Rectal smooth muscle tissue (tissue), 1 donor: Measurements from ENCODE around the gene DUSP14.

Source experiments
- H3K27ac ChIP-seq: one replicate; pipeline ENCODE4 v1.7.0; 2013; ENCODE audit warnings: low read depth, low read length, inconsistent platforms
- H3K27me3 ChIP-seq: one replicate; pipeline ENCODE4 v1.7.0; 2013; ENCODE audit warnings: low read length; ENCODE audit not compliant: control insufficient read depth, insufficient read depth
- H3K36me3 ChIP-seq: one replicate; pipeline ENCODE4 v1.7.0; 2013; ENCODE audit warnings: low read length; ENCODE audit not compliant: control insufficient read depth, insufficient read depth
- H3K4me1 ChIP-seq: one replicate; pipeline ENCODE4 v1.7.0; 2013; ENCODE audit warnings: low read length; ENCODE audit not compliant: control insufficient read depth, insufficient read depth
- H3K4me3 ChIP-seq: one replicate; pipeline ENCODE4 v1.7.0; 2013; ENCODE audit warnings: low read length
- H3K9ac ChIP-seq: one replicate; pipeline ENCODE4 v1.7.0; 2013; ENCODE audit warnings: low read length

The DUSP14 gene

DNA sequence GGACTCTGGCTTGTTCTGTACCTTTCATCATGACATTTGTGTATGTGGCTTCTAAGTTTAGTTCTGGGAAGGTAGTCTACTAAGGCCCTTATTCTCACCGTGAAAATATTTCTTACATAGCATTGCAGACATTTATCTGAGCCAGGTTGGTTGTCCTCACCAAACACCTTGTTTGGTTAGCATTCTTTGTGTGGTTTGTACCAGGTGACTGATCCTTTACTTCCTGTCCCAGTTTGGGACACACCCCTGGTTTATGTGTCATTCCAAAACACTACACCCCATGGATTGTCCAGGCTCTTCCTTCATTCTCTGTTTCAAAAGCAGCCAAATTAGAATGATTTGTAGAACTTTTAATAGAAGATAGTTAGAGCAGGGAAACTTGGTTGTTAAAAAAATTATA, 23.2 kb upstream of the DUSP14 start:
- Histone ChIP-seq H3K4me3 (no peak overlapping the region), H3K27me3 (no peaks in the 10 kb centered on the region), H3K27ac (no peak overlapping the region), H3K36me3 (peaks cover 15% of the 10 kb centered on the region), H3K4me1 (no peaks in the 10 kb centered on the region), H3K9ac (no peak overlapping the region)

DNA sequence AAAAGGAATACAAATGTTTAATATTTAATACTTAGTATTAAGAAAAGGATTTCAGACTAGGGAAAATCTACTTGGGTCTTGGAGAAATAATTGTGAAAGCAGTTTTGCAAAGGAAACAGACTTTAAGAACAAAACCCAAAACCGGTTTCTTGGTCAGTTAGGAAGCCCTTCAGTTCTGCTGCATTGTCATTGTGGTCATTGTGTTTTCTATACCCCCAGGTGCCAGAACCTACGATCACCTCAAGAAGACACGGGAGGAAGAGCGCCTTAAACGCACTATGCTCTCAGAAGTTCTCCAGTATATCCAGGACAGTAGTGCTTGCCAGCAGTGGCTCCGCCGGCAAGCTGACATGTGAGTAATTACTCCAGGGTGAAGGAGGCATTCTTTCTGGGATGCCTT, 19.5 kb upstream of the DUSP14 start:
- peaks cover 19% of the 10 kb centered on the region for H3K36me3 ChIP-seq
- H3K4me3 ChIP-seq: no peak overlapping the region
- no peaks in the 10 kb centered on the region for H3K27me3 ChIP-seq

DNA sequence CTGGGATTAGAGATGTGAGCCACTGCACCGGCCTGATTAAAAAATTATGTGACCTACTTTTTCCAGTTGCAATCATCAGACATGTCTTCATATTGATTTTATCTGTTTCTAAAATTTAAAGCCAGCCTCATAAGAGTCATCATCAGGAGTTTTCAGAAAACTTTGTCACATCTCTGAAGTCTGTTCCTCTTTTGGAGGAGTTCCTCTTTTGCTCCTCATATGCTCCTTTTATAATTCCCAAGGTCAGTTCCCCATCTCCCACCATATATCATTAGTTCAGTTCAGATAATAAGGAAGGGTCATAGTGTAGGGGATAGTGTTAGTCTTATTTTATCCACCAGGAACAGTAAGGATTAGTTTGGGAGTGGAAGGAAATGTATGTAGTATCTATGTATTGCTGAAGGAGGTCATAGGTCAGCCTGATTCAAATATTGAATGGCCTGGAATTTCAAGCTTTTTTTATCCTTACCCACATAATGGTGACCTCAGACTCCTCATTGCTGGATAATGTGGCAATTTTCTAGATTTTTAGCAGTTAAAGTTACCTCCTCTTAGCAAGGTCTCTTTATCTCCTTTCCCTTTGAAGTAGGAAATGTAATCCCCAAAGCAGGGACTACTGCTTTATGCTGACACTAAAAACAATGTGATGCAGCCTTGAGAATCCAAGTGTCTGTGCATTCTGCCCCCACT, 13.8 kb upstream of the DUSP14 start:
- no peaks in the 10 kb centered on the region for H3K4me1 ChIP-seq
- H3K4me3 ChIP-seq: no peak overlapping the region
- peaks cover 8% of the 10 kb centered on the region for H3K36me3 ChIP-seq
- H3K27ac ChIP-seq: no peak overlapping the region
- no peaks in the 10 kb centered on the region for H3K27me3 ChIP-seq
- H3K9ac ChIP-seq: no peak overlapping the region

More for the DNA sequence above, 19.5 kb upstream of the DUSP14 start:
- Histone ChIP-seq H3K4me1 (no peaks in the 10 kb centered on the region), H3K27ac (no peak overlapping the region), H3K9ac (no peak overlapping the region)

DNA sequence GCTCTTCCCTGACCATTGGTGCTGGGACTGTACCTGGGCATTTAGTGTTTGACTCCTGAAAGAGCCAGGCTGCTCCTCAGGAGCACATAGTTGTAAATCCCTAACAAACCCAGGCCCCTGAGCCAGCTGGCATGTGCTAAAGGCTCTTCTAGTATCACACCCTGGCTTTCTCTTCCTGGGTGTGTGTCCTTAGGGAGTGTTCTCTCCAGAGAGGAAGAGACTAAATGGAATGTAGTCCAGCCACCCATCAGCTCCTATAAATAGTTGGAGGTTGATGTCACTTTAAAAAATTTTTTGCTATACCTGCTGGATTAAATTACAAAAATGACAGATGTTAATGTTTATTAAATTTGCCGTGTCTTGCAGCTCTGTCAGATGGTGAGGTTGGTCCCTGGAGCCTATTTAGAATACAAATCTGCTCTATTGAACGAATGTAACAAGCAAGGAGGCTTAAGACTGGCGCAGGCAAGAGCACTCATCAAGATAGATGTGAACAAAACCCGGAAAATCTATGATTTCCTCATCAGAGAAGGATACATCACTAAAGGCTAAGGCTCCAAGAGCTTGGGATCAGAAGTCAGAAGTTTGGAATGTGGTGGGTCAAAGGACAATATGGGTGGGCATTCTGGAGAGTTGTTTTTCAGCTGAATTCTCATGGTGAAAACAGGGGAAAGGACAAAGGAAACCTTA, 13.1 kb upstream of the DUSP14 start:
- no peaks in the 10 kb centered on the region for H3K4me1 ChIP-seq
- no peak overlapping the region for H3K27ac ChIP-seq
- H3K9ac ChIP-seq: no peak overlapping the region
- H3K36me3 ChIP-seq: peaks cover 4% of the 10 kb centered on the region
- no peaks in the 10 kb centered on the region for H3K27me3 ChIP-seq
- no peak overlapping the region for H3K4me3 ChIP-seq

DNA sequence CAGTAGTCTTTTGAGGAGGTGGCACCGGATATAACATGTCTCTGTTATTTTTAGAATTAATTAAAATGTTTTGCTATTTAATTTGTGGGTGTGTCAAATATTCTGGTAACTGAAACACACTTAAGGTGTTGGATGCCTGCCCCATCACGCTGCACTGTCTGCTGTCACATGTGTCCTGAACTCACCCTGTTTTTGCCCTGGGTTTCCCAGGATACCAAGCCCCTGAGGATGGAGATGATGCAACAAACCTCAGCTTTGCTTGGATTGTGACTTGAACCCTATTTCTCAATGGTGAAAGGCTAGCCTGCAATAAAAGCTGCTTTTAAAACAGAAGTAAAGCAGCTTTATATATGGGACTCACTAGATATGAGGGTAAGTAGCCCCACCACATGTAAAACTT, 11.5 kb upstream of the DUSP14 start:
- Histone ChIP-seq H3K4me1 (no peaks in the 10 kb centered on the region), H3K27me3 (no peaks in the 10 kb centered on the region), H3K4me3 (no peak overlapping the region), H3K9ac (no peak overlapping the region), H3K27ac (no peak overlapping the region), H3K36me3 (peaks cover 4% of the 10 kb centered on the region)

DNA sequence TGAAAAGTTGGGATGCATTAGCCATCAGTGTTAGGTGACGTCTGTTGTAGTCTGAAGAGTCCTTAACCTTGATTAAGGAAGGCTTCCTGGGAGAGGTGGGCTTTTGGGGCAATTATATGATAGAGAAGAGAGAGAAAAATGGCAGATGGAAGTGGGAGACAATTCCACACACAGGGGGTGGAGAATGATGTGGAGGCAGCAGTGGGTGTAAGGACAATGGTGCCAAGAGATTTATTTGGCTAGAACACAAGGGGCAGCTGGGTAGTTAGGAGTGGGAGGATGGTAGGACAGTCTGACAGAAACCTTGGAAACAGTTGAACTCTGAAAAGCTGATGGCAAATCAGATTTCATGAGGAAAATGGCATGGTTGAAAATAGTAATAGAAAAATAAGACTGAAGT, 10.7 kb upstream of the DUSP14 start:
- Histone ChIP-seq H3K4me3 (no peak overlapping the region), H3K36me3 (peaks cover 4% of the 10 kb centered on the region), H3K9ac (no peak overlapping the region), H3K27ac (no peak overlapping the region), H3K4me1 (no peaks in the 10 kb centered on the region), H3K27me3 (no peaks in the 10 kb centered on the region)

DNA sequence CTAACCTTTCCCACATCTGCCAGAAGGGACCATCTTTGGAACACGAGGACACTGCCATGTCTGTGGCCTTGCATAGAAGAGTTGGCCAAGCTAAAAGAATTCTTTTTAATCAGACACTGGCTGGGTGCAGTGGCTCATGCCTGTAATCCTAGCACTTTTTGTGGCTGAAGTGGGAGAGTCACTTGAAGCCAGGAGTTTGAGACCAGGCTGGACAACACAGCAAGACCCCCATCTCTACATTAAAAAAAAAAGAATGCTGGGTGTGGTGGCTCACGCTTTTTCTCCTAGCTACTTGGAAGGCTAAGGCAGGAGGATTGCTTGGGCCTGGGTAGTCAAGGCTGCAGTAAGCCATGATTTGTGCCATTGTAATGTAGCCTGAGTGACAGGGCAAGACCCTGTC, 9.3 kb upstream of the DUSP14 start:
- H3K27me3 ChIP-seq: no peaks in the 10 kb centered on the region
- no peak overlapping the region for H3K4me3 ChIP-seq
- H3K36me3 ChIP-seq: no peaks in the 10 kb centered on the region
- H3K9ac ChIP-seq: no peak overlapping the region
- H3K4me1 ChIP-seq: no peaks in the 10 kb centered on the region
- no peak overlapping the region for H3K27ac ChIP-seq

DNA sequence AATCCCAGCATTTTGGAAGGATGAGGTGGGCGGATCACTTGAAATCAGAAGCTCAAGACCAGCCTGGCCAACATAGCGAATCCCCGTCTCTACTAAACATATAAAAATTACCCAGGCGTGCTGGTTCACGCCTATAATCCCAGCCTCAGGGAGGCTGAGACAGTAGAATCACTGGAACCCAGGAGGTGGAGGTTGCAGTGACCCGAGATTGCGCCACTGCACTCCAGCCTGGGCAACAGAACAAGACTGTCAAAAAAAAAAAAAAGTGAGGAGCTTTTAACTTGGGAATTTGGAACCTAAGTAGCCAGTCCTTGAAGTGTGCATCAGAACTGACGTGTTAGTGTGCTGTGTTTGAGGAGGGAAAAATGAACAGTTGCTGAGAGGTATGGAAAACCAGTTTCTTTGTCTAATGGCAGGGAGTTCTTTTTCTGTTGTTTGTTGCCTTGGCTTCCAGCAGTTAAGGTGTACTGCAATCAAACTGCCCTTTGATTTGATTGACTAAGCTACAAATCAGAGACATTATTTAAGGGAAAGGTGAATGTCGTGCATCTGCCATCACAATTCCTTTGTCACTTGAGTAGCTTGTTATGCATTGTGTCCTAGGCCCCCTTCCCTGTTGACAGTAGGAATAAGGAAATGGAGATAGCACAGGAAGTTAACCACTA, 8.6 kb upstream of the DUSP14 start:
- Histone ChIP-seq H3K4me3 (no peak overlapping the region), H3K9ac (no peak overlapping the region), H3K27ac (no peak overlapping the region), H3K36me3 (no peaks in the 10 kb centered on the region), H3K4me1 (no peaks in the 10 kb centered on the region), H3K27me3 (no peaks in the 10 kb centered on the region)

DNA sequence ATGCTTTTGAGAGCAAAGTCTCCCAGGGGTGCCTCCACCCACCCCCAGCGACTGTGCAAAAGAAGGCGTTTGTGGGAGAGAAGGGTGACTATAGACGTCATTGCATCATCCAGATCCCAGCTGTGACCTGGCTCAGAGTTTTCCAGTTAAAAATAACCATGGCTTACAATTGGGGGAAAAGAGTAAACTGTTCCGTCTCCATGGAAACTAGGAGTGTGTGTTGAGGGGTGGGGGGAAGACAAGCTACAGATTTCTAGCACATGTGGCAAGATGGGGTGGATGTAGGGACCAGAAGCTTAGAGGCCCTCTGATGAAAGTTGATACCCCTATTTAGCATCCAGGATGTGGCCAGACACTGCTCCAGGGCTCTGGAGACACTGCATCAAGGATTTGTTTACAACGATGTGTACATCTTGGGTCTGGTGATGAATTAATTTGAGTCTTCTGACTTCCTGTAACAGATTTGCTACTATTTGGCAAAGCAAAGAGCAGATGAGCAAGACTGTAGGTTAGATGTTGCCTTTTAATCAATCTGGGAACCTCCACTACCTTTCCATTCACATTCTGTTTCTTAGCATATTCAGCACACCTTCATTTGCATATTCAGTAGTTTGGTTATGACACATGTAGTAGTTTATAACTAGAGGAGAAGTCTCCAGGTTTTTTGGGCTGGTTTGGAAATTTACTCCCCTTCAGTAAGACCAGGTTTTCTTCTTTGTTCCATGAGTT, 6.2 kb upstream of the DUSP14 start:
- Histone ChIP-seq H3K27me3 (no peaks in the 10 kb centered on the region), H3K9ac (no peak overlapping the region), H3K27ac (no peak overlapping the region), H3K36me3 (no peaks in the 10 kb centered on the region), H3K4me3 (no peak overlapping the region), H3K4me1 (peaks cover 4% of the 10 kb centered on the region)

DNA sequence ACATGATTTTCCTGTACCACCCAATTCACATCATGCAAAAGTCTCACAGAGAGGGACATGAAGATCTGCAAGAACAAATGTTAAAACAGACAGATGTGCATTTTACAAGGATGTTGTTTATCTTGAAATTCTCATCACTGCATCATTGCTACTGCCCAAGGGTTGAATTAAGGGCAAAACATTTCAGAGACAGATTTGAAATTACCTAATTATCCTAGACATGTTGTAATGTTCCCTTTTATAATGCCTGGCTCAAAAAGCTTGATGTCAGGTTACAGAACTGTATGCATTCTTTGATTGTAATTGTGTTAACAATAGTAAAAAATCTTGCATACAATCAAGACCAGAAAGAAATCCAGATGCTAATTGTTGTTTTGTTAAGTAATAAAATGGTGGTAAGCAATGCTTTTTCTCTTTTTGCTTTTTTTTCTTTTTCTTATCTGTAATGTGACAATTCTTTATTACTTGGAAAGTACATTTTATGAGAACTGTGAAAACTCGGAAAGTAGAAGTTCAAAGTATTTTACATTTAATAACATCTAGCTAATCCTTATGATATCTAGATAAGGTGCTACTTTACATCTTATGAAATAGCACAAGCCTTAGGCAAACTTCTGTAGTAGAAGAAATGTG, 3.6 kb upstream of the DUSP14 start:
- Histone ChIP-seq H3K4me1 (peaks cover 11% of the 10 kb centered on the region), H3K27ac (no peak overlapping the region), H3K27me3 (no peaks in the 10 kb centered on the region), H3K4me3 (no peak overlapping the region), H3K36me3 (no peaks in the 10 kb centered on the region), H3K9ac (no peak overlapping the region)

DNA sequence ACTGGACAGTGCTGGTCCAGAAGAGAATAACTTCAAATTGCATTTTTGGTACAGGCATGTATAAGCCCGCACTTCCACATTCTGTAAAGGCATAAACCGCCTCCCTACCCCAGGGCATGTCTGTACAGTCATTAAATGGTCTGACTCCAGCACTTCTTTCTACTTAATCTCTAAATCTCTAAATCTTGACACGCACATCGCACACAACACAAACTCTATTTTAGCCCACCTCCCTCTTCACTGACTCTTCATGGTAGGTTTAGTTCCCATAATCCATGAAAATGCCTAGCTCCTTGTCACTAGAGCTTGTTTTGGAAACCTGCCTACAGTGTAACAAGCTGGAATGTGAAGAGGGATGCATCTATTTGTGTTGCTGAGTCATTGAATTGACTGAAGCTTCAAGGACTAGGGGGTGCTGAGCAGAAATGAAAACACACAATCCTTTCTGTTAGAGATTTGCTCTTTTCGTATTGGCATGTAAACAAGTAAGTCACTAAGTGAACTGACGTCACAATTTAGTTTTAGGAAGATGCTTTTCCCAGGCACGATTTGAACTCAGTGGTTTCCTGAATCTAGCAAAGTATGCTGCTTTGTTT, 1.6 kb upstream of the DUSP14 start:
- H3K4me3 ChIP-seq: peak overlapping the region; percentile 93
- no peak overlapping the region for H3K9ac ChIP-seq
- peaks cover 18% of the 10 kb centered on the region for H3K4me1 ChIP-seq
- no peaks in the 10 kb centered on the region for H3K27me3 ChIP-seq
- no peak overlapping the region for H3K27ac ChIP-seq
- H3K36me3 ChIP-seq: no peaks in the 10 kb centered on the region
